Activated T-helper 2 cell treated with anti-CD3 and anti-CD28 coated beads, Interferon-gamma antibody, Interleukin-2, Interleukin-4, amounts not matched to agents 10 μg/mL and 5 μg/mL and 100 μg/mL, durations not matched to agents 14 hours and 24 hours and 36 hours (primary cell): ENCODE measurements around the gene SLC26A3. TPM values are rescaled to one million over a fixed set of nuclear protein-coding genes. Genes with fewer than 3 reads are reported as not detected.
"Not testable (repeated sequence)": the region's sequence is repeated elsewhere in the genome, so short reads cannot be mapped to it uniquely, and the experiment has no call there.

Experiments
- DNase-seq: peaks from one replicate; pipeline ENCODE4 v3.0.0; 2021; ENCODE audit warnings: low spot score
- H3K27ac Mint-ChIP-seq: one replicate; pipeline ENCODE4 v1.8.0; 2021; ENCODE audit warnings: mixed read lengths
- H3K27me3 Mint-ChIP-seq: one replicate; pipeline ENCODE4 v1.8.0; 2021; ENCODE audit warnings: low read depth, mixed read lengths
- H3K36me3 Mint-ChIP-seq: one replicate; pipeline ENCODE4 v1.8.0; 2021; ENCODE audit warnings: low read depth, mixed read lengths
- H3K4me1 Mint-ChIP-seq: one replicate; pipeline ENCODE4 v1.8.0; 2021; ENCODE audit warnings: low read depth, mixed read lengths
- H3K4me3 Mint-ChIP-seq: one replicate; pipeline ENCODE4 v1.8.0; 2021; ENCODE audit warnings: low read depth, mild to moderate bottlenecking, moderate library complexity, mixed read lengths
- H3K9me3 Mint-ChIP-seq: one replicate; pipeline ENCODE4 v1.8.0; 2021; ENCODE audit warnings: mixed read lengths
- intact Hi-C: fragments of 100-400 bp; cut with micrococcal nuclease; formaldehyde crosslinking; loops from one replicate; pipeline ENCODE4 v1.15.1; 2023
- total RNA-seq: library from RNA; stranded (reverse); gene quantifications from 2 replicates; pipeline ENCODE4 v1.2.3, GENCODE V29; 2022

Gene SLC26A3
- total RNA-seq, result not detected in 2 replicates

- intact Hi-C loops, result no loop called here
- Mint-ChIP-seq H3K27me3 (peaks cover 14% of the 10 kb centered on the region), H3K36me3 (no peaks in the 10 kb centered on the region), H3K9me3 (no peaks in the 10 kb centered on the region), H3K4me3 (no peak within 1 kb of the TSS), H3K27ac (no peak within 1 kb of the TSS), H3K4me1 (no peaks in the 10 kb centered on the region)
- no peak for DNase-seq
Observed at GRCh38 chr7:107803009-107803610, at the start of gene SLC26A3. TSS of gene SLC26A3 (minus strand) at chr7:107803223. CDS start at chr7:107794509, 8,714 bp downstream.

DNA sequence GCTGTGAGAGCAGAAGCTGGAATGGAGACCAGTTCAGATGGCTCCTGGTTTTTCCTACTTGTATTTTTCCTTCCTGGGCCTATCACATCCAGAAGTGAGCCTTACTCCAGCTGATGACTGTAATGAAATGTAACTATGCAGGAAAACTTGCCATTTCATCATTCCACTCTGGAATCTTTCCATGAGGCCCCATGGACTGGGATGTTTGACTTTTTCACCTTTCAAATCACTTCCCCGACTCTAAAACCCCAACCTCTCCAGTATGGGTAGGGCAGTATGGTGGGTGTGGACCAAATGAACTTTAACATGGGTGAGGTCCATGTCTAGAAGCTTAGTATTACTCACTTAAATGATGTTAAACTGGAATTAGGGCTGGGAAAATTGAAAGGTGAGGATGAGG is 47.6 kb upstream of the SLC26A3 start:
- H3K27me3 Mint-ChIP-seq, result peaks cover 4% of the 10 kb centered on the region

DNA sequence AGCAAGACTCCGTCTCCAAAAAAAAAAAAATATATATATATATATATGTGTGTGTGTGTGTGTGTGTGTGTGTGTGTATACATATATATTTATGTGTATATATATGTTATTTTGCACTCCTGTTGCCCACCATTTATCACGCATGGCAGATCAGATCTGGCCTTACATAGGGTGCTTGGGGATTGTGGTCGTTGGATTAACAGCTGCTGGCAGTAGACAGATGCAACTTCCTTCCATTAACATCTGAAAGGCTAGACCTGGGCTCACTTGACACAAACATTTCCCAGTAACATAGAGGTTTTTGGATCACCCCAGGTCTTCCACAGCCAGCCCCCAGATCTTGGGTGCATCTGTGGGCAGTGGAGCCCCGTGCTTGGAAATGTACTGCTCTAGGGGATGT is 47.2 kb upstream of the SLC26A3 start:
- no peak for DNase-seq
- Mint-ChIP-seq H3K4me3 (no peak overlapping the region), H3K4me1 (no peaks in the 10 kb centered on the region), H3K36me3 (no peaks in the 10 kb centered on the region), H3K9me3 (no peaks in the 10 kb centered on the region), H3K27ac (no peak overlapping the region), H3K27me3 (peaks cover 4% of the 10 kb centered on the region)
- intact Hi-C loops, result no loop called here

More for the DNA sequence above, 47.6 kb upstream of the SLC26A3 start:
- DNase-seq, result no peak
- no peaks in the 10 kb centered on the region for H3K4me1 Mint-ChIP-seq
- no peak overlapping the region for H3K4me3 Mint-ChIP-seq
- H3K9me3 Mint-ChIP-seq, result no peaks in the 10 kb centered on the region
- no peaks in the 10 kb centered on the region for H3K36me3 Mint-ChIP-seq
- intact Hi-C loops, result no loop called here
- no peak overlapping the region for H3K27ac Mint-ChIP-seq

DNA sequence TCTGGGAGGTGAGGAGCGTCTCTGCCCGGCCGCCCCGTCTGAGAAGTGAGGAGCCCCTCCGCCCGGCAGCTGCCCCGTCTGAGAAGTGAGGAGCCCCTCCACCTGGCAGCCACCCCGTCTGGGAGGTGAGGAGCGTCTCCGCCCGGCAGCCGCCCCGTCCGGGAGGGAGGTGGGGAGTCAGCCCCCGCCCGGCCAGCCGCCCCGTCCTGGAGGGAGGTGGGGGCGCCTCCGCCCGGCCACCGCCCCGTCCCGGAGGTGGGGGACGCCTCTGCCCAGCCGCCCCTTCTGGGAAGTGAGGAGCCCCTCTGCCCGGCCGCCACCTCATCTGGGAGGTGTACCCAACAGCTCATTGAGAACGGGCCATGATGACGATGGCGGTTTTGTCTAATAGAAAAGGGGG is 45.2 kb upstream of the SLC26A3 start:
- DNase-seq, intact Hi-C loops, H3K36me3 Mint-ChIP-seq, H3K27me3 Mint-ChIP-seq, H3K9me3 Mint-ChIP-seq, H3K4me3 Mint-ChIP-seq, H3K4me1 Mint-ChIP-seq, H3K27ac Mint-ChIP-seq: not testable (repeated sequence)

DNA sequence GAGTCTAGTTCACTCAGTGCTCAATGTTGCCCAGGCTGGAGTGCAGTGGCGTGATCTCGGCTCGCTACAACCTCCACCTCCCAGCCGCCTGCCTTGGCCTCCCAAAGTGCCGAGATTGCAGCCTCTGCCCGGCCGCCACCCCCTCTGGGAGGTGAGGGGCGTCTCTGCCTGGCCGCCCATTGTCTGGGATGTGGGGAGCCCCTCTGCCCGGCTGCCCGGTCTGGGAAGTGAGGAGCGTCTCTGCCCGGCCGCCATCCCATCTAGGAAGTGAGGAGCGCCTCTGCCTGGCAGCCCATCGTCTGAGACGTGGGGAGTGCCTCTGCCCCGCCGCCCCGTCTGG is 44.8 kb upstream of the SLC26A3 start:
- H3K9me3 Mint-ChIP-seq, H3K4me3 Mint-ChIP-seq, H3K4me1 Mint-ChIP-seq, DNase-seq, intact Hi-C loops, H3K36me3 Mint-ChIP-seq, H3K27me3 Mint-ChIP-seq, H3K27ac Mint-ChIP-seq: not testable (repeated sequence)

GRCh38 chr7:107847168-107847835 is 44.3 kb upstream of the SLC26A3 start:
- Mint-ChIP-seq H3K27ac (no peak overlapping the region), H3K36me3 (no peaks in the 10 kb centered on the region), H3K4me1 (no peaks in the 10 kb centered on the region), H3K4me3 (no peak overlapping the region), H3K27me3 (peaks cover 4% of the 10 kb centered on the region), H3K9me3 (no peaks in the 10 kb centered on the region)
- intact Hi-C loops, result no loop called here
- DNase-seq, result no peak

DNA sequence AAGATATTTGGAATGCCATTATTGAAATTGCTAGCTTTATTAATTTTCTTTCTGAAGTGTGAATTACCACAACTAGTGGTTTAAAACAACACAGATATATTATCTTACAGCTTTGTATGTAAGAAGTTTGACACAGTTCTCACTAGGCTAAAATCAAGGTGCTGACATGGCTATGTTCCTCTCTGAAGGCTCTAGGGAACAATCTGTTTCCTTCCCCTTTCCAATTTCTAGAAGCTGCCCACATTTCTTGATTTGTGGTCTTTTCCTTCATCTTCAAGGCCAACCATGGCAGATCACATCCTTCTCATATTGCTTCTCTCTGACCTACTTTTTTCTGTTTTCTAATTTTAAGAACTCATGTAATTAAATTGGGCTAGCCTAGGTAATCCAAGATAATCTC is 43.3 kb upstream of the SLC26A3 start:
- Mint-ChIP-seq H3K9me3 (no peaks in the 10 kb centered on the region), H3K4me3 (no peak overlapping the region), H3K36me3 (no peaks in the 10 kb centered on the region), H3K4me1 (no peaks in the 10 kb centered on the region), H3K27ac (no peak overlapping the region), H3K27me3 (peaks cover 2% of the 10 kb centered on the region)
- DNase-seq, result no peak
- intact Hi-C loops, result no loop called here

DNA sequence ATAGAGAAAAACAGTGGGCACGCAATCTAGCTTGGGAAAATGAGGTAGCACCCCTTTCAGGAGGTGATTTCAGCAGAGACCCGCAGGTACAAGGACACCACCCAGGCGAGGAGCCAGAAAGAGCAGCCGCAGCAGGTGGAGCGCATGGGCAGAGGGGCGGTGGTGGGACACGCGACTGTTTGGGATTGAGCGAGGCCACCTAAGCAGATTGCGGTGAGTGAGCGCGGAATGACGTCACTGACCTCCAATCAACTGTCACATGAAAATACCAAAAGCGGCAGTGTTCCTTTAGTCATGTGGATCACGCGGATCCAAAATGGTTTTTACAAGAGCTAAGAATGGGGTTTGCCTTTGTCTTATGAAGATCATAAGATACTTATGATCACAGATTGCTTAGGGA is 40.2 kb upstream of the SLC26A3 start:
- Mint-ChIP-seq H3K4me3 (no peak overlapping the region), H3K27me3 (peaks cover 2% of the 10 kb centered on the region), H3K9me3 (peaks cover 4% of the 10 kb centered on the region), H3K27ac (no peak overlapping the region), H3K4me1 (no peaks in the 10 kb centered on the region), H3K36me3 (peaks cover 3% of the 10 kb centered on the region)
- no peak for DNase-seq
- intact Hi-C loops, result no loop called here

DNA sequence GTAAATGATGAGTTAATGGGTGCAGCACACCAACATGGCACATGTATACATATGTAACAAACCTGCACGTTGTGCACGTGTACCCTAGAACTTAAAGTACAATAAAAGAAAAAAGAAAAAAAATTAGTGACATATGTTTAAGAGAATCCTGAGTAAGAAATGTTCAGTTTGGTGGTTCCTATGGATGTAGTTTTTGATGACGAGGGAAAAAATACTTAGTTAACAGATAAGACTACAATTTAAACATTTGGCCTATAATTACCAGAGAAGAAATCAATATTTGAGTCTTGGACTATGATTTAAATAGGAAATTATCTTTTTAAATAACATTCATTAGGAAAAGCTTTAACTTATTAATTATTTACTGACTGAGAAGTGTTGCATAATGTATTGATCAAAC is 39.2 kb upstream of the SLC26A3 start:
- H3K27me3 Mint-ChIP-seq, result peaks cover 2% of the 10 kb centered on the region
- intact Hi-C loops, result no loop called here
- H3K4me3 Mint-ChIP-seq, result no peak overlapping the region
- H3K27ac Mint-ChIP-seq, result no peak overlapping the region
- DNase-seq, result no peak
- no peaks in the 10 kb centered on the region for H3K4me1 Mint-ChIP-seq
- peaks cover 4% of the 10 kb centered on the region for H3K9me3 Mint-ChIP-seq
- H3K36me3 Mint-ChIP-seq, result peaks cover 3% of the 10 kb centered on the region

DNA sequence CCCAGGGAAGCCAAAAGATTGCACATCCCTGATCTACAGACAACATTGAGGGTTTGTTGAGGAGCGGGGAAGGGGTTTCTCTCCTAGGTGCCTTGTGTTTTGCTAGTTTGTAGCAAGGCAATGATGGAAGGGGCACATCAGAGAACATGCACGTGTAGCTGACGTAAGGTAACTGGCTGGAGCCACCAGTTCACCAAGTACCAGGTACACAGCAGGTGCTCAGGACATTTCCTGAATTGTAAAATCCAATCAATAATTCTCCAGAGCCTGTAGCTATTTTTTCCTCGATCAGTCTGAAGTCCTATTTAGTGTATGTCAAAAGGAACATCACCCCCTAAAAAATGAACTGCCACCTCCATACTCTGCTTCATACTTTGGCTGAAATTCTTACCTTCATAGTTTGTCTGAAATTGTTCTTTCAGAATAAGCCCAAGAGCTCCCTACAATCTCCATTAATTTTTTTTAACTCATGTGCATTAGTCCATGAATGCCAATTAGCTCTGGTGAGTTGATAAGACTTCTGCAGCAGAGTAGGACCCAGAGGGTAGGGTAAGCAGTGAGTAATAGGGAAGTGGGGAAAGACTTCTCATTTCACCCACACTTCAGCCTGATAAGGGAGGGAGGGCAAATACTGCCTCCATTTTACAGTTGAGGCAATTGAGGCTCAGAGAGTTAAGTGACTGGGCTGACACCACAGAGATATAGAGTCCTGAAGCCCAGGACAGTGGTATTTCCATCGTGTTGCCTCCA is 36.0 kb upstream of the SLC26A3 start:
- Mint-ChIP-seq H3K27me3 (no peaks in the 10 kb centered on the region), H3K9me3 (peaks cover 4% of the 10 kb centered on the region), H3K4me3 (no peak overlapping the region), H3K4me1 (no peaks in the 10 kb centered on the region), H3K36me3 (peaks cover 3% of the 10 kb centered on the region), H3K27ac (no peak overlapping the region)
- intact Hi-C loops, result no loop called here
- no peak for DNase-seq

- intact Hi-C loops, result no loop called here
- no peaks in the 10 kb centered on the region for H3K4me1 Mint-ChIP-seq
- H3K36me3 Mint-ChIP-seq, result peaks cover 3% of the 10 kb centered on the region
- peaks cover 1% of the 10 kb centered on the region for H3K27me3 Mint-ChIP-seq
- no peak overlapping the region for H3K4me3 Mint-ChIP-seq
- no peak for DNase-seq
- no peak overlapping the region for H3K27ac Mint-ChIP-seq
- H3K9me3 Mint-ChIP-seq, result peaks cover 4% of the 10 kb centered on the region
Observed at GRCh38 chr7:107838024-107838601, 35.1 kb upstream of the SLC26A3 start.

GRCh38 chr7:107837145-107837512 is 34.1 kb upstream of the SLC26A3 start:
- DNase-seq, result no peak
- Mint-ChIP-seq H3K4me3 (no peak overlapping the region), H3K27me3 (peaks cover 4% of the 10 kb centered on the region), H3K27ac (no peak overlapping the region), H3K36me3 (peaks cover 3% of the 10 kb centered on the region), H3K9me3 (peaks cover 4% of the 10 kb centered on the region), H3K4me1 (no peaks in the 10 kb centered on the region)
- intact Hi-C loops, result no loop called here
